Brain microvascular endothelial cell (primary cell): ENCODE data around the gene FLT3LG.

ENCODE experiments used
- DNase-seq: peaks from one replicate; pipeline ENCODE4 v3.0.0-alpha.2; 2020
- H3K27ac ChIP-seq: fragments of 250-450 bp; sonication (Bioruptor Pico); 2 replicates; pipeline ENCODE4 v1.5.1; 2020; ENCODE audit warnings: mild to moderate bottlenecking, moderate library complexity
- H3K27me3 ChIP-seq: fragments of 250-450 bp; sonication (Bioruptor Pico); replicated peaks from 2 replicates; pipeline ENCODE4 v1.5.1; 2020; ENCODE audit warnings: mild to moderate bottlenecking
- H3K36me3 ChIP-seq: fragments of 250-450 bp; sonication (Bioruptor Pico); replicated peaks from 2 replicates; pipeline ENCODE4 v1.5.1; 2020; ENCODE audit warnings: mild to moderate bottlenecking
- H3K4me3 ChIP-seq: 2 replicates; pipeline ENCODE4 v1.5.1; 2011; ENCODE audit warnings: low read depth, mild to moderate bottlenecking, control low read depth, low read length, moderate library complexity
- CTCF ChIP-seq: IDR thresholded peaks from 2 replicates; pipeline ENCODE4 v1.5.1; 2011; ENCODE audit warnings: low read depth, mild to moderate bottlenecking, moderate library complexity, low read length, control low read depth, inconsistent platforms; ENCODE audit errors: missing control alignments
- in situ Hi-C: cut with HindIII; loops from 2 replicates; pipeline ENCODE4 v1.10.0; 2017; ENCODE audit warnings: low sequenced_read_pairs, low pct_ligation_motif_present

FLT3LG gene

GRCh38 chr19:49447485-49448431, 26.3 kb upstream of the FLT3LG start:
- in situ Hi-C loops, result no loop called here
- H3K27me3 ChIP-seq, result no peaks in the 10 kb centered on the region
- no peaks in the 10 kb centered on the region for H3K36me3 ChIP-seq
- no peak for DNase-seq
- TF ChIP-seq CTCF, result no peak
- no peak overlapping the region for H3K27ac ChIP-seq
- H3K4me3 ChIP-seq, result no peak overlapping the region

- Histone ChIP-seq H3K36me3 (no peaks in the 10 kb centered on the region), H3K27me3 (no peaks in the 10 kb centered on the region), H3K4me3 (no peak overlapping the region), H3K27ac (no peak overlapping the region)
- no peak for TF ChIP-seq CTCF
- in situ Hi-C loops, result no loop called here
- DNase-seq, result no peak
Measured at GRCh38 chr19:49448432-49448786, 25.6 kb upstream of the FLT3LG start.

GRCh38 chr19:49450405-49450804, 23.6 kb upstream of the FLT3LG start:
- no peak for TF ChIP-seq CTCF
- Histone ChIP-seq H3K36me3 (no peaks in the 10 kb centered on the region), H3K27ac (no peak overlapping the region), H3K27me3 (no peaks in the 10 kb centered on the region), H3K4me3 (no peak overlapping the region)
- DNase-seq, result no peak
- in situ Hi-C loops, result no loop called here

GRCh38 chr19:49451430-49452181, 22.4 kb upstream of the FLT3LG start, which contains the start of gene PIH1D1:
PIH1D1 (minus strand) TSS chr19:49451814; CDS start chr19:49451574, 240 bp downstream.
- no peaks in the 10 kb centered on the region for H3K36me3 ChIP-seq
- peak within 1 kb of the TSS; percentile 95 for H3K4me3 ChIP-seq

GRCh38 chr19:49453013-49453756, 20.8 kb upstream of the FLT3LG start, which contains the start of gene ALDH16A1:
ALDH16A1 (plus strand) TSS chr19:49453225; CDS start chr19:49453332, 107 bp downstream.
- peak; percentile 97 for DNase-seq
- in situ Hi-C loops, result no loop called here
- no peaks in the 10 kb centered on the region for H3K36me3 ChIP-seq
- H3K27me3 ChIP-seq, result no peaks in the 10 kb centered on the region
- no peak for TF ChIP-seq CTCF
- peak within 1 kb of the TSS; percentile 85 for H3K27ac ChIP-seq
- H3K4me3 ChIP-seq, result peak within 1 kb of the TSS; percentile 77

More at GRCh38 chr19:49451430-49452181, 22.4 kb upstream of the FLT3LG start, which contains the start of gene PIH1D1:
- peak; percentile 100 for DNase-seq
- Histone ChIP-seq H3K27me3 (no peaks in the 10 kb centered on the region), H3K27ac (peak within 1 kb of the TSS; percentile 85)
- in situ Hi-C loops, result no loop called here
- peak; percentile 47 for TF ChIP-seq CTCF
